Pancreas (tissue), 10 donors: ENCODE measurements around the gene CCDC7. TPM values are rescaled to one million over a fixed set of nuclear protein-coding genes. Genes with fewer than 3 reads are reported as not detected.
"Not testable (repeated sequence)": the region's sequence is repeated elsewhere in the genome, so short reads cannot be mapped to it uniquely, and the experiment has no call there.

Source experiments
- ATAC-seq, 4 donors: fragments of 200-7000 bp; cut with Tn5 transposase; one replicate each; pipeline versions ENCODE4 v1.8.0 to v1.9.1; 2020; ENCODE audit warnings: mild to moderate bottlenecking in 4 of 4, moderate library complexity in 4 of 4
- DNase-seq, 6 donors: peaks; one replicate each; pipeline ENCODE4 v3.0.0-alpha.2; 2020
- FAIRE-seq: peaks from 2 replicates; lab custom pipeline; 2012; peaks lifted over from hg19 to GRCh38; lab: Jason Lieb, UNC
- H3K27ac ChIP-seq, 4 donors: fragments of 200-600 bp; sonication (generic); 1 replicate in 3 of 4; 2 replicates in 1 of 4; pipeline versions ENCODE4 v1.5.0 to v1.8.0; 2020
- H3K27me3 ChIP-seq, 4 donors: fragments of 200-600 bp; one replicate each; pipeline ENCODE4 v1.8.0; 2021
- H3K36me3 ChIP-seq, 3 donors: fragments of 200-600 bp; sonication (generic) in 1 of 3; one replicate each; pipeline versions ENCODE4 v1.5.0 to v1.8.0; 2020 to 2021
- H3K4me1 ChIP-seq, 3 donors: fragments of 200-600 bp; one replicate each; pipeline ENCODE4 v1.8.0; 2021
- H3K4me3 ChIP-seq, 4 donors: fragments of 200-600 bp; sonication (generic) in 2 of 4; one replicate each; pipeline versions ENCODE4 v1.5.0 to v1.8.0; 2020 to 2021
- H3K9me3 ChIP-seq, 4 donors: fragments of 200-600 bp; one replicate each; pipeline ENCODE4 v1.8.0; 2021
- WGBS, 2 donors: extraction: QIAGEN DNeasy Blood & Tissue Kit; methylation state at CpG; one replicate each; pipeline ENCODE4 v1.1.7; 2013; 5-methylcytosine and 5-hydroxymethylcytosine counted together
- intact Hi-C, 3 donors: fragments of 100-400 bp; cut with DNase I; formaldehyde crosslinking; loops; one replicate each; pipeline versions ENCODE4 v1.11.1 to v1.14.2; 2022
- polyA plus RNA-seq, 2 donors: library from polyadenylated mRNA; stranded (reverse); fragments of 200-250 nt; gene quantifications; one replicate each; pipeline ENCODE4 v1.2.3, GENCODE V29; 2013
- total RNA-seq, 6 donors: library from RNA; stranded (reverse); fragmentation: NEBNext Ultra II Directional in 4 of 6; extraction: Animal tissue kit (Norgen Biotek cat#: 25700) in 4 of 6; gene quantifications; one replicate each; pipeline versions ENCODE4 v1.2.1 to v1.2.4, GENCODE V29; 2021 to 2023
- TF ChIP-seq, protein P1 (sequence below), 4 donors: fragments of 200-600 bp; sonication (generic) in 3 of 4; IDR thresholded peaks; one replicate each; pipeline versions ENCODE4 v1.5.0 to v1.8.0; 2021; ENCODE audit warnings: antibody characterized with exemption in 4 of 4
- donor health status: healthy with polysubstance abuse.
- donor health status: DM: no; HTN: no; CAD: no; lungs with moderate emphysema.
- donor health status: DM: no; HTN: no; CAD: no.
- donor health status: control.
- donor health status: control.
- donor health status: Bipolar disorder and iron deficiency.
- donor health status: DM: yes; HTN: yes; CAD: no.
- donor health status: DM: no; HTN: no; CAD: no.
- donor health status: DM: no; HTN: no; CAD: no.
- donor health status: DM: yes; HTN: yes; CAD: no.

CCDC7 gene
- total and polyA plus RNA-seq, 8 donors, result 1.8 to 15.8 (median 7.8) TPM

DNA sequence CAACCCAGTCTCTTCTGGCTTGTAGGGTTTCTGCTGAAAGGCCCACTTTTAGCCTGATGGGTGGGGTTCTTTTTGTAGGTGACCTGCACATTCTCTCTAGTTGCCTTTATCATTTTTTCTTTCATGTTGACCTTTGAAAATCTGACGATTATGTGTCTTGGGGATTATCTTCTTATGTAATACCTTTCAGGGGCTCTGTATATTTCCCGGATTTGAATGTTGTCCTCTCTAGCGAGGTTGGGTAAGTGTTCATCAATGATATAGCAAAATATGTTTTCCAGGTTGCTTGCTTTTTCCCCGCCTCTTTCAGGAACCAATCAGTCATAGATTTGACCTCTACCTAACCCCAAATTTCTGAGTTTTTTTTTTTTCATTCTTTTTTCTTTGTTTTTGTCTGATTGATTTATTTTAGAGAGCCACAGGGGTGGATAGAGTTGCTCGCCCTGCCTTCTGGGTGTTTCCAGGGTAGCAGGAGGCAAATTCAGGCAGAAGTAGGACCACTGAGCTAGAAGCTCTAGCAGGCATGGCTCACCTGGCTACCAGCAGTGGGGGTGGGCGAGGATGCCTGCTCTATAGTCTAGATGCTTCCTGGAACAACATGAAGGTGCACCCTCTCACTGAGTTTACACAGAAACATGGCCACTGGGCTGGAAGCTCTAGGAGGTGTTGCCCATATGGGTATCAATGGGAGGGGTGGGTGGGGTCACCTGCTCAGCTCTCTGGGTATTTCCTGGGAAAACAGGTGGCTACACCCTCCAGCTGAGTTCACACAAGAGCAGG is 94.9 kb downstream of the CCDC7 start:
- WGBS, 2 donors, result 89 to 91% methylated on average over 6 of the region's 6 CpGs
- no peak for FAIRE-seq

DNA sequence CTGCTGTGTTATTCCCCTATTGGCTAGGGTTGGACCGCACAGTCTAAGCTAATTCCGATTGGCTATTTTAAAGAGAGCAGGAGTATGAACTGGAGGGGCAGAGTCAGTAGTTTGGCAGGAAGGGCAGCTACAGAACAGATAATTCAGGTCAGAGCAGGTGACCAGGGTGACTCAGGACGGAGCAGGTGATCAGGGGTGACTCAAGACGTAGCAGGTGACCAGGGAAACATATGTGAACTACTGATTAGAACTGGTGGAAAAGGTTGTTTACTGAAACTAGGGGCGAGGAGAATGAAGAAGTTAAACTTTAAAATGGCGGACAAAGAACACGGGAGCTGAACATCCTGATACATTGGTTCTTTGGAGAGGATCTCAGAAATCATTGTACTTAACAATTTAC is 102.3 kb downstream of the CCDC7 start:
- TF ChIP-seq, protein P1, sequence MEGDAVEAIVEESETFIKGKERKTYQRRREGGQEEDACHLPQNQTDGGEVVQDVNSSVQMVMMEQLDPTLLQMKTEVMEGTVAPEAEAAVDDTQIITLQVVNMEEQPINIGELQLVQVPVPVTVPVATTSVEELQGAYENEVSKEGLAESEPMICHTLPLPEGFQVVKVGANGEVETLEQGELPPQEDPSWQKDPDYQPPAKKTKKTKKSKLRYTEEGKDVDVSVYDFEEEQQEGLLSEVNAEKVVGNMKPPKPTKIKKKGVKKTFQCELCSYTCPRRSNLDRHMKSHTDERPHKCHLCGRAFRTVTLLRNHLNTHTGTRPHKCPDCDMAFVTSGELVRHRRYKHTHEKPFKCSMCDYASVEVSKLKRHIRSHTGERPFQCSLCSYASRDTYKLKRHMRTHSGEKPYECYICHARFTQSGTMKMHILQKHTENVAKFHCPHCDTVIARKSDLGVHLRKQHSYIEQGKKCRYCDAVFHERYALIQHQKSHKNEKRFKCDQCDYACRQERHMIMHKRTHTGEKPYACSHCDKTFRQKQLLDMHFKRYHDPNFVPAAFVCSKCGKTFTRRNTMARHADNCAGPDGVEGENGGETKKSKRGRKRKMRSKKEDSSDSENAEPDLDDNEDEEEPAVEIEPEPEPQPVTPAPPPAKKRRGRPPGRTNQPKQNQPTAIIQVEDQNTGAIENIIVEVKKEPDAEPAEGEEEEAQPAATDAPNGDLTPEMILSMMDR (IDR thresholded peaks at IDR 0.05), result no peak
- intact Hi-C loops, result no loop called here
- no peaks in the 10 kb centered on the region for H3K9me3 ChIP-seq
- 90 to 92% methylated on average over 7 of the region's 7 CpGs for WGBS, 2 donors
- H3K27me3 ChIP-seq, result no peaks in the 10 kb centered on the region
- no peak for DNase-seq
- FAIRE-seq, result no peak
- no peak overlapping the region for H3K27ac ChIP-seq
- no peak for ATAC-seq
- no peak overlapping the region for H3K4me3 ChIP-seq
- no peaks in the 10 kb centered on the region for H3K4me1 ChIP-seq
- H3K36me3 ChIP-seq, result no peaks in the 10 kb centered on the region

More for the DNA sequence above, 94.9 kb downstream of the CCDC7 start:
- H3K9me3 ChIP-seq, result no peaks in the 10 kb centered on the region
- H3K4me3 ChIP-seq, result no peak overlapping the region
- intact Hi-C loops, result no loop called here
- H3K4me1 ChIP-seq, result no peaks in the 10 kb centered on the region
- DNase-seq, result no peak
- no peak for ATAC-seq
- H3K36me3 ChIP-seq, result no peaks in the 10 kb centered on the region
- H3K27ac ChIP-seq, result no peak overlapping the region
- H3K27me3 ChIP-seq, result no peaks in the 10 kb centered on the region
- TF ChIP-seq, protein P1 (IDR thresholded peaks at IDR 0.05), result no peak

DNA sequence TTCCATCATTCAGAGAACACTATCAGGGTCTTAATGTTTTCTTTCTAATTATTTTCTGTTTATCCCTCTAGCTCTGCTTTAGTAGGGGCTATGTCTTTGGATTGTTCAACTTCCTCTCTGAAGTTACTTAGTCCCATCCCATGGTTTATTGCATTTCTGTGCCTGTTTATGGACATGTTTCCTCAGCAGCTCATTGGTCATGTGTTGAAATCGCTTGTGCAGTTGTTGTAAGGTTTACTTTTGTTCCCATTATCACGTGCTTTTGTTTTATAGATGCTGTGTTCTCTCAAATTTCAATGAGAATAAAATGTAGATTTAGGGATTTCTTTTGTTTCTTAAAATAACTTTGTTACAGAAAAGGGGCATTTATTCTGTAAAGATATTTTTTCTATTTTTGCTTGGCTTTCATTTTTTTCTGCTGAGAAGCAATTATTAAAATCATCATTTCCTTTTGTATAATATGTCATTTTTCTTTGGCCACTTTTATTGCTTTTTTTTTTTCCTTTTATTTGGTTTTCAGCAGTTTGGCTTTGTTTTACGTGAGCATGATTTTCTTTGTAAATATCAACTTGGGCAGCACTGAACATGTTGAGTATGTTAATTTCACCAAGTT is 110.9 kb downstream of the CCDC7 start:
- Histone ChIP-seq H3K27me3 (no peaks in the 10 kb centered on the region), H3K4me3 (no peak overlapping the region), H3K4me1 (no peaks in the 10 kb centered on the region), H3K27ac (no peak overlapping the region), H3K9me3 (no peaks in the 10 kb centered on the region), H3K36me3 (no peaks in the 10 kb centered on the region)
- ATAC-seq (no peak), FAIRE-seq (no peak), DNase-seq (no peak)
- 91 to 95% methylated on average over 3 of the region's 3 CpGs for WGBS, 2 donors
- TF ChIP-seq, protein P1 (IDR thresholded peaks at IDR 0.05), result no peak
- intact Hi-C loops, result no loop called here

DNA sequence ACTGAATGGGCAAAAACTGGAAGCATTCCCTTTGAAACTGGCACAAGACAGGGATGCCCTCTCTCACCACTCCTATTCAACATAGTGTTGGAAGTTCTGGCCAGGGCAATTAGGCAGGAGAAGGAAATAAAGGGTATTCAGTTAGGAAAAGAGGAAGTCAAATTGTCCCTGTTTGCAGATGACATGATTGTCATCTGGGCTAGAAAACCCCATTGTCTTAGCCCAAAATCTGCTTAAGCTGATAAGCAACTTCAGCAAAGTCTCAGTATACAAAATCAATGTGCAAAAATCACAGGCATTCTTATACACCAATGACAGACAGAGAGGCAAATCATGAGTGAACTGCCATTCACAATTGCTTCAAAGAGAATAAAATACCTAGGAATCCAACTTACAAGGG is 116.8 kb downstream of the CCDC7 start:
- H3K27me3 ChIP-seq, H3K4me3 ChIP-seq, intact Hi-C loops, DNase-seq, H3K9me3 ChIP-seq, H3K4me1 ChIP-seq, H3K27ac ChIP-seq, ATAC-seq, FAIRE-seq, H3K36me3 ChIP-seq: not testable (repeated sequence)

DNA sequence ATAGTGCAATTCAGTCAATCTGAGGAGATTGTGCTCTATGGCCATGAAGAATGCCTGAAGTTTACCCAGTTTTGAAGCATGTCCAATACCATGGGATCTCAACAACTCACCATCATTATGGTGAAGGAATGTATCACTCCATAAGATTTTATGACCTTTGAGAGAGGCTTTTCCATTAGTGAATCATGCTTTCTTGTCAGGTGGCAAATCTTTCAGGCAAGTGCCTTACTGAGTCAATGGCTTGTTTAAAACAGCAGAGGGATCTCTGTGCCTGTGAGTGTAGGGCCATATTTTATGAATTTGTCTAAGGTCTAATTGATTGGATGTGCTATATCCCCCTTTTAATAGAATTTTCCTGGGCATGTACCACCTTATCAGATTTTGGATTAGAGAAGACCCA is 131.5 kb downstream of the CCDC7 start:
- FAIRE-seq, result no peak
- no peak for ATAC-seq
- no peak for DNase-seq
- Histone ChIP-seq H3K36me3 (no peaks in the 10 kb centered on the region), H3K4me1 (no peaks in the 10 kb centered on the region), H3K4me3 (no peak overlapping the region), H3K27me3 (no peaks in the 10 kb centered on the region), H3K27ac (no peak overlapping the region), H3K9me3 (no peaks in the 10 kb centered on the region)
- TF ChIP-seq, protein P1 (IDR thresholded peaks at IDR 0.05), result no peak
- intact Hi-C loops, result no loop called here
